ENCODE data around the gene ORC5.

DNA sequence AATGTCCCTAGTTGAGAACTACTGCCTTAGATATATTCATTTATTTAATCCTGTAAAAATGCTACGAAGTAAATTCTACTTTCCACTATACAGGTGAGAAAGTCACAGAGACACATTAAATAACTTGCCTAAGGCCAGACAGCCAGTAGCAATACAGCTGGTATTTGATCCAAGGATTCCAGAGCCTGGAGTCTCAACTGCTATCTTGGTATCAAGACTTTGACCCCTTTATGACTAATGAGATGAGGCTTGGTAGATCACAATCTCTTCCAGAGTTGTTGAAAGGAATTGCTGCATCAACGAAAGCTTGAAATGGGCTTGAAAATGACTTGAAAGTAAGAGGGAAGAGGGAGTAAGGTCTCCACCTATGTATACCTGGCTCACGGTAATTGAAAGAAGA, 83.3 kb downstream of the ORC5 start:
- TF ChIP-seq EZH2 (IDR thresholded peaks at IDR 0.05) = no peak
- TF ChIP-seq POLR2AphosphoS5 (IDR thresholded peaks at IDR 0.05; ENCODE audit: borderline replicate concordance, low read depth, low read length) = no peak
- no peak for TF ChIP-seq FOXP2 (optimal IDR thresholded peaks at IDR 0.05; ENCODE audit: control extremely low read depth, extremely low read length, insufficient read depth)

Measured in SK-N-MC (cell line).